Stimulated activated CD8-positive, alpha-beta memory T cell treated with anti-CD3 and anti-CD28 coated beads, Interleukin-4, amount 100 ng/mL, for 48 hours (primary cell): Measurements from ENCODE around the gene GID4.

ENCODE experiments used
- DNase-seq: peaks from one replicate; pipeline ENCODE4 v3.0.0-alpha.2; 2020

GID4 gene

DNA sequence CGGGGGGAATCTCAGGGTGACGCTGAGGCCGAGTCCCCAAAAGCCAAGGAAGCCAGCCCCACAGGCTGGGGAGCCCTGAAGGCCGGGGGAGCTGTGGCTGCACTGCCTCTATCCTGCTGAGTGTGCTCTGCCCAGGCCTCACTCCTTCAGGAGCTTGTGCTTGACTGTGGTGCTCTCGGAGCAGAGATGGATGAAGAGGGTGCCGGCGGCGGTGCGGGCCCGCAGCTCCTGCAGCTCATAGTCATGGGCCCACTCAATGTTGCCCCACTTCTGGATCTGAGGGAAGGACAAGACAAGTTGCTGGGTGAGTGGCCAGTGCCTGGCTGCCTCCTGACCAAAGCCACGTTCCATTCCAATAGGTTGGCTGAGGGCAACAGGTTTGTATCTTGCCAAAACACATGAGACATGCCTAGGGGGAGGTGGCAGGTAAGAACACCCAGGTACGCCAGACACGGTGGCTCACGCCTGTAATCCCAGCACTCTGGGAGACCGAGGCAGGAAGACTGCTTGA, 20.7 kb upstream of the GID4 start:
- no peak for DNase-seq

DNA sequence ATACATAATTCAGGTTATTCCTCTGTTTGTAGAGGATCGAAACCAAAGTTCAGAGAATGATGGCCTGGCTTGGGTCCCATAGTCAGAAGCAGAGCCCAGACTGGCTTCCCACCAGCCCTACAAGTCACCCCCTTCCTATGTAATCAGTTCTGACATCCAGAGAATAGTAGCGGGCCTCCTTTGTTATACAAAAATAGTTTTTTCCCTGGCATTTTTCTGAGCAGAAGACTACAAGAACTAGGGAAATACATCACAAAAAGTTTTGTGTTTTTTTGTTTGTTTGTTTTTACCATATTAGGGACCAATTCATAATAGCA, 19.4 kb upstream of the GID4 start:
- DNase-seq = no peak

DNA sequence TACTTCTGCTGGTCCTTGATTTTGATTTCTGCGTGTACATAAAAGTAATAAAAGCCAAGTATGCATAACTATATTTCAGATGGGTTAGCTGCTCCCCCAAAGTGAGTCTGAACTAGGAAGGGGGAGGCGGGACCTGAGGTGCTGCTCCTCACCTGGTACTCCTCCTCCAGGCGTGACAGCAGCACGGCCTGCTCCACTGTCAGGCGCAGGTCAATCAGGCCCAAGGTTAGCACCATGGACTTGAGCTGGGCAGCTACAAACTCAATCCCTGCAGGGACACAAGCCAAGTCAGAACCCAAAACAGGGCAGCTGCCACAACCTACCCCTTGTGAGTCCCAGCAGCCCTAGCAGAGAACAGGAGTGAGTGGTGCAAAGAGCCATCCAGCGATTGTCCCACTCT, 18.2 kb upstream of the GID4 start:
- DNase-seq = no peak

DNA sequence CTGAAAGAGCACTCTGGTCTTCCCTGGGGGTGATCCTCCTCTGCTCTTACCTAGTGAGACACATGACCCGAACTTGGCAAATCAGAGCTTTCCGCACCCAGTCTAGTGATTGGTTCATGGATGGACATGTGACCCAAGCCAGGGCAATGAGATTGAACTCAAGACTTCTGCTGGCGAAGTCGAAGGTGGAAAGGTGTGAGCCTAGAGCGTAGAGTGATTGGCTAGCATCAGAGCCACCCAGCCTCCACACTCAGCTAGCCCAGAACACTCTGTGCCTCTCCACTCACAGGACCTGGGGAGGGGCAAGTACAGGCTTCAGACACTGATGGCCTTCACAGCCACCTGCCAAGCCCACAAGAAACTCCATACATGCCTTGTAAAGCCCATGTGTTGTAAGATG, 17.8 kb upstream of the GID4 start:
- no peak for DNase-seq

DNA sequence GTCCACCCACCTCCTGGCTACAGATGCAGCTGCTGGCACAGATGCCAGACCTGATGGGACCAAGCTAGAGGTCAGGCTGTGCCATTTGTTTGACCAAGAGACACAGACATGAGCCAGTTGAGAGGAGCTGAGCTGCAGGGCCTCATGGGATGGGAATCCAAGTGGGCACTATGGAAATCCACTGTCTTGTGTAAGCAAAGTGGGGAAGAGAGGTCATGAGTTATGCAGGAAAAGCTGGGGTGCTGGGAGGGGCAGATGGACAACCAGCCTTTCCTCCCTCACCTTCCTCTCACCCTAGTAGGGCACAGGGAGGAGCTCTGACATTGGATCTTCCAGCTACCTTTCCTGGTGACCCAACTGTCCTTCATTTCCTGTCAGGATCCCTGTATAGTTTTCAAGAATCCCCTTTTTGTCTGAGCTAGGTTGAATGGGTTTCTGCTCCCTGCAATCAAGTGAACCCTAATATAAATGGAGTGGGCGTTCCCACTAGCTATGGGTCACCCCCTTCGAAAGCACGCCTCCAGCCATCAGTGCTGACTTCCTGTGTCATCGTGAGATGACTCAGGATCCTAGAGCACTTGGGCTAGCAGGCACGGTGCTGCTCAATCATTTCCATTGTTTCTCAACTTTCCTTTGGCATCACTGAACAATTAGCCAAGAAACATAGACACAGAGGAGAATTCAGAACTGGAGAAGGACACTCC, 13.8 kb upstream of the GID4 start:
- peak; percentile 51 for DNase-seq

DNA sequence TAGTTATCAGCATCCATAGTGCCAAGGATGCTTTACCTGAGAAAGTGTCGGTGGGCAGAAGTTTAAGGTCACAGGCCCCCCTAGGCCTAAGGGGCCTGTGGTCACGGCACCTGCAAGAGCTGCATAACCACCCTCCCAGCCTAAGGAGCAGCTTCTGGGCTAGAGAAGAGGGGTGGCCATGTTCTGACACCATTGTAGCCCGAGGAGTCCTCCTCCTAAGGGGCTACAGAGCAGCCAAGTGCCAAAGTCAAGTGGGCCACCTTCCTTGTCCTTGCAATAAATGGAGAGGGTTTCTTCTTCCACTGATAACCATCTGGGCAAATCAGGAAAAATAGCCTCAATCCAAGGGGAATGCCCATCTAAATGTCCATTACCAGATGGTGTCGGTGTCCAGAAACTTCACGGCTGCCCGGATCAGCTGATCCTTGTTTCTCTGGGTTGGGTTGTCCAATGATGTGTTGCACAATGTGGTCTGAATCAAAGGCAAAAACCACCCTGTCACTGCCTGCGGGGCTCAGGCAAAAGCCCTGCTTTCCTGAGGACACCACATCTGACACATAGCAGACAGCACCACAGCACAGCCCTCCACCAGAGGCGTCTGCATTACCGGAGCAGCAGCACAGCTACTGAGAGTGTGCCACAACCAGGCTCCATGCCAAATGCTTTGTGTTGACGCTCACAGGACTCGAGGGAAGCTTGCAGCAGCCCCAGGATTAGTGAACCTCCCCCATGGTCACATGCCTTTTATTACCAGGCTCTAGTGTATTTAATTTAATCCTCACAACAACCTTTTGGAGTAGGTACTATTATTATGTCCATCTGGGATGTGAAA, 13.0 kb upstream of the GID4 start:
- DNase-seq = peak; percentile 31

DNA sequence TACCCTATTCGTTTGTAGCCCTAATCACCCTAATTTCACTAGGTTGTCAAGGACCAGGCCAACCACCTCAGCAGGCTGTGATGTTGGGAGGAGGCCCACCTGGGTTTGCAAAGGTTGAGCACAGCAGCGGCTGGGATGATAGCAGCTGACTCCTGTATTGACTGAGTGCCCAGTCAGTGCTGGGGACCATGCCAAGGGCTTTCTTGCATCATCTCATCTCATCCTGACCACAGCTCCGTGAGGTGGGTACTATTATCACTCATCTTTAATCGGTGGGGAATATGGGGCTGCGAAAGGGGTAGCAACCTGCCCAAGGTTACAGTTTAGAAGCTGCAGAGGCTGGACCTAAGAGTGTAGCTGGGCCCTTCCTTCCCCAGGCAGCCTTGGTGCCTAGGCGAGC, 11.9 kb upstream of the GID4 start:
- no peak for DNase-seq

DNA sequence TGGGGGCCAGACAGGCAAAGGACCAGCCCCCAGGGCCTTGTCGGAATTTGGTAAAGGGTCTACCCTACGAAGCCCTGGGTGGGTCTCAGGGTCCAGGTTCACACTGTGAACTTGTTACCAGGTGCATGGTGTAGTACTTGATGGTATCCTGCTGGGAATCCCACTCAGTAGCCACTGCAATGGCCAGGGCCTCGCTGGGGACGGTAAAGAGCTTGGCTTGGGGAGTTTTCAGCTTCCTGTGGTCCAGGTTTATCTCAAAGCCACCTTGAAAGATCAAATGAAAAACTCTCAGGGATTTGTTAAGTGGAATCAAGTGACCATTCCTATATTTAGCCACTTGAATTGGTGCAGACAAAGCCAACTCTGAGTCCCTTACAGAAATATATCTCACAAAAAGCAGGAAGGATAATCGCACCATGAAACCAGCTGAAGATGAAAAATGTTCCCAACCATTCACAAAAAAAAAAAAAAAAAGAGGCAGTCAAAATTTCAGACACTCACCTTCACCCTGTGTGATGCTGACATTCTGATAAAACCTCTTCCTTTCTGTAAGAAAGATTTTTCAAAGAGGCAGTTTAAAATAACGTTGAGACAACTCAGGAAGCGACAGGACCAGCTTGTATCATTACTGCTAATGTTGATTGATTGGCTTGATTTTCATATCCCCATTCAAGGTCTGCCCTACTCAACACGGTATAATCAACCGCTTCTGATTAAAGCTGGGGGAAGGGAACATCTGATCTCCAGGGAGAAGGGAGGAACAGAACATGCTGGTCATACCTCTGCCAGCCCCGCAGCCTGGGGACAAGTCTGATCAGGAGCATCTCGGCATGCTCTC, 10.9 kb upstream of the GID4 start:
- DNase-seq = no peak

DNA sequence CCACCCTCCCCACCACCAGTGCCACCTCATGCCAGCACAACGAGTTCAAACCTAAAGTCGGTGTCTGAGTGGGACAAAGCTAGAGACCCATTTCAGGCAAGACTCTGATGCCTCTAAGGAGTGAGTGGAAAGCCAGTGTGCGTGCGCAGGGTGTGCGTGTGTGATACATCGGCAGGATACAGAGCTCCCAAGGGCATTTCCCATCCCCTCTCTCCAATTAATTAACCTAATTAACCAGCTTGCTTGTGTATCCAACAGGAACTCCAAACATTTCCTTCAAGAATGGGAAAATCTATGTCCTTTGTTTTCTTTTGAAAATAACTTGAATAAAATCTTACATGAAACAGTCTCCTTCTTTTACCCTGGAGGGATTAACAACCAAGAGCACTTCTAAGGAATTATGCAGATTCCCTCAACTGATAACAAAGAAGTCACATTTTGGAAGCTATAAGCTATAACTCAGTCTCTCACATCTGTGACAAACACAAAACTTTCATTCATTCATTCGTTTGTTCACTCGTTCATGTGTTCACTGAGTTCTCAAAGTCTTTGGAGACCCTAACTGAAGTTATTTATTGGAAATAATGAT, 10.2 kb upstream of the GID4 start:
- DNase-seq = no peak

DNA sequence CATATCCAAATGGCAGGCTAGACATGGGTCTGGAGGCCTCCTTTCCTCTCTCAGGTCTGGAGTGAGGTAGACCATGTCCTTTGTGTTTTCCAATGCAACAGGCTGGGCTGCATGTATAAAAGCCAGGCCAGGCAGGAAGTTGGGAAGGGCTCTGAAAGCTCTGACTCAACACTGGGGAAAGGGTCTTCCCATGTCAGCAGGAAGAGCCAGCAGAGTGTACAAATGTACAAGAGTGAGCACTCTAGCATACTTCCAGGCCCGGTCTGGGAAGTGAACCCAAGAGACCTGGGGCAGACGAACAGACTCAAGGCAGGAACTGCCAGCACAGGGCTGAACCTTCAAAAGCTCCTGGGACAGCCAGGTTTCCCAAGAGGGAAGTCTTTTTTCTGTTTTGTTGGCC, 7.3 kb upstream of the GID4 start:
- no peak for DNase-seq

DNA sequence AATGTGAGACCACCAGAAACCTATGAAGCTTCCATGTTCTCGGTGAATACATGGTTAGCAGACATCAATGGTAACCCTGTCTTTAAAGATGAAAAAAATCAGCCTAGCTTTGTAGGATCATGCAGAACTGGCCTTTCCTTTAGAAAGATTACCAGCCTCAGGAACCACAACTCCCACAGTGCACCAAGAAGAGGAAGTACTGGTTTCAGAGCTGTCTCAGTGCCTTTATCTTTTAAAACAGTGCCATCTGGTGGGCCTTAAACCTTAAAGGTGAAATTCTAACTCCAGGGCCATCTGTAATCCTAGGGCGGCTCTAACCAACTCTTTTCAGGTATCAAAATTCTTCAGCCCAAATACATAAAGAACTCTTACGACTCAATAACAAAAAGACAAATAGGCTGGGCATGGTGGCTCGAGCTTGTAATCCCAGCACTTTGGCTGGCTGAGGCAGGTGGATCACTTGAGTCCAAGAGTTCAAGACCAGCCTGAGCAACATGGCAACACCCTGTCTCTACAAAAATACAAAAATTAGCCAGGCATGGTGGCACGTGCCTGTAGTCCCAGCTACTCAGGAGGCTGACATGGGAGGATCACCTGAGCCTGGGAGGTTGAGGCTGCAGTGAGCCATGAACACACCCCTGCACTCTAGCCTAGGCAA, 5.6 kb upstream of the GID4 start:
- peak; percentile 49 for DNase-seq

DNA sequence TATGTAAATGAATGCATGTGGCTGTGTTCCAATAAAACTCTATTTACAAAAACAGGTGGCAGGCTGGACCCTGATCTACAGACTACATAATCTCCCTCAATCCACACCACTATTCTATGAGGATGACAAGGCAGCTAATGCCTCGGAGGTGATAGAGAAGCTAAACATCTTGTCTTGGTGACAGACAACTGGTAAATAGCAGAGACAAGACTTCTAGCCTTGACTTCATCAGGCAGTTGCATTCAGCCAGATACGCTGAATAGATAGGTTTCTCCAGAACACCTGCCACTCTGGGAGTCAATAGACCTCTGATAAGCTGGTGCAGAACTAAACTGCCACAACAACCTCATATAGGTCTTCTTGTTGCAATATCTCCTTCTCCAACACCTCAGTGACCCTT, 3.5 kb upstream of the GID4 start:
- no peak for DNase-seq

DNA sequence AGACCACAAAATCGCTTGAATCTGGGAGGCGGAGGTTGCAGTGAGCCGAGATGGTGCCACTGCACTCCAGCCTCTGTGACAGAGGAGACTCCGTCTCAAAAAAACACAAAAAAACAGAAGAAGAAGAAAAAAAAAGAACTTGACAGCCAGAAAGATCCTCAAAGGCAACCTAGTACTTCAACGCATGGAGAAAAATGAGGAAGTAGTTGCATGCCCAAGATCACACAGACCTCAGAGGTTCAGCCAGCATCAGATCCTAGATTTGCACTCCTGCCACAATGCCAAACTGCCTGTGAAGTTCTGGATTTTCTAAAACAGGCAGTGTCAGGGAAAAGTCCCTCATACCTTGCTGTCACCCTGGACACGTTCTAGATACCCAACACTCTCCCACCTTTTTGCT, 1.7 kb upstream of the GID4 start:
- no peak for DNase-seq

DNA sequence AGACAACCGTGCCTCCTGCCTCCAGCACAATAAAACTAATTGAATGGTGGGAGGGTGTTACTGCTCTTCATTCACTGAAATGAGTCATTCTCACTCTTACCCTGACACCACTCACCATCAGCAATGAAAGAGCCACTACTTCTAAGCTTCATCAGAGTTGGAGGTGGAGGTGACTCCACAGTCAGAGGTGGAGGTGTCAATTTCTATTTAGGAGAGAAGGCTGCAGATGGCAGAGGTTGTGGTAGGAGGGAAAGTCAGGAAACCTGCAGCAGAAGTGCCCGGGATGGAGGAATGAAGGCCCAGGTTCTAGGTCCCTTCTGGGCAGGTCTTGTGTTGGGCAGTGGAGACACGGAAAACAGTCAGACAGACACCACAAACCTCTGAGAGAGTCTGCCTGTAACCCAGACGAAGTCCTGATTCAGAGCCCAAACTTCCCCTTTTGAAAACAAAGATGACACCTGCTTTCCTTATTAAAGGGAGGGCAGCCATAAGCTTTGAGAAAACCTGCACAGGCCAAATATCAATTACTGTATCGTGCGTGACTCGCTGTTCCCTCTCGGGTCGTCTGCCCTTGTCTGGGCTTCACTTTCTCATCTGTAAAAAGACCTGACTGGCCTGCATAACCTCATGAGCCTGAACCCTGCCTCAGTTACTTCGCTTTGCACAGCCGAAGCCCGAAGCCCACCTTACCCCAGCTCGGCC, 908 bp upstream of the GID4 start:
- DNase-seq = peak; percentile 51

DNA sequence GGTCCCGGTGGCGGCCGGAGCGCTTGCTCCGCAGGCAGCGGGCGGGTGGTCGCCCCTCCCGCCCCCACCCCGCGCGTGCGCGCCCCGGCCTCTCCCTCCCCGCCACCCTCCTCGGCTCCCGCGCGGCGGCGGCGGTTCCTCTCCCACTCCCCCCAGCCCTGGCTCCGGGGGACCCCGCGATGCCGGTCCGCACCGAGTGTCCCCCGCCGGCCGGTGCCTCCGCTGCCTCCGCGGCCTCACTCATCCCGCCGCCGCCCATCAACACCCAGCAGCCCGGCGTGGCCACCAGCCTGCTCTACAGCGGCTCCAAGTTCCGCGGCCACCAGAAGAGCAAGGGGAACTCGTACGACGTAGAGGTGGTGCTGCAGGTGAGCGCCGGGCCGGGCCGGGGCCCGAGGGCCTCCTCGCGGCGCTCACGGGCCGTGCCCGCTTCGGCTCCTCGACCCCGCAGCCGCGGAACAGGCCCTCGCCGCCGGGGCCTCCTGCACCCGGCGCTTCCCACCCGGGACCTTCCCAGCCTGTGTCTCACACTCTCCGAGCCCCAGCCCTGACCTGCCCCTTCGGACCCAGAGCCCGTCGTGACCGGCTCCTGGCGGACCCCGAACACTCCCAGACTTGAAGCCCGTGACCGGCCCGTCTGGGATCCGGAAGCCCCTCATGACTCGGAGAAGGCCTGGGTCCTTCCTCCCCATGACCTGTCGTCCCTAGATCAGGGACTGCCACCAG, 490 bp downstream of the GID4 start:
- peak; percentile 37 for DNase-seq

DNA sequence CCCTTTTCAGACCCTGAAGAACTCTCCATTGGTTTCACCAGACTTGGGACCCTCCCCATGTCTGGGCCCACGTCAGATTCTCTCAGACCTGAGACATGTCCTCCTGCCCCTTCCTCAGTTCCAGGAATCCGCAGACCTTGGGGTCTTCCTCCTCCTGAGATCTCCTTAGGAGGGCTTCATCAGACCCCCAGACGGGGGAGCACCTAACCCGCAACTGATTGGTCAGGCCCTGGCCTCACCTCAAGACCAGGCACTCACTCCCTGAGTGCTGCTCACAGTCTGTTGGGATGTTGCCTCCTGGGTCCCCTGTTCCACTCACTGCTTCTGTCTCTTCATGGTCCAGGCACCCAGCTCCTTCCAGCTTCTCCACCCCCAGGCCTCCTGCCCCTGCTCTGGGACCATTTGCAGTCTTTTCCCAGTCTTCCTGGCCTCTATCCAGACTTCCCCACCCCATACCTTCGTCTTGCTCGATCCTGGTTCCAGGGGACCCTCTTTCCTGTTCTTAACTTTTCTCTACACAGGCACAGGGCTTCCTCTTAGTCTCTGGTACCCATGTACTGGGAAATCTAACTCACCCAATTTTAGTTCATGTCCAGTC, 1.2 kb downstream of the GID4 start:
- DNase-seq = no peak

DNA sequence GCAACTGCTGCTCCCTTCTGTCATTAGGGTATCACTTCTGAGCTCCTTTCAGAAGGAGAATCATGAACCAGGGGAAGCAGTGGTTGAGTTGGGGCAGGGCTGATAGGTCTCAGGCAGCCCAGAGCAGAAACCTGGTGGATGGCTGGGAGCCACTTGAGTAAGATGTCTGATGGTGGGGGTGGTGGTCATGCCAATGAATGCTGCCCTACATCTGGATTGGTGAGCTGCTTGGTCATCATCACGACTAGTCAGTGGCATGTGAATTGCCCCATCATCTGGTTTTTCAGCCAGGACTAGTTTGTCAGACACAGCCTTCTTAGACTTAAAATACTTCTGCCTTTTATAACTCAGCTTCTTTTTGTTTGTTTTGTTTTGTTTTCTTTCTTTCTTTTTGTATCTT, 2.6 kb downstream of the GID4 start:
- DNase-seq = no peak

DNA sequence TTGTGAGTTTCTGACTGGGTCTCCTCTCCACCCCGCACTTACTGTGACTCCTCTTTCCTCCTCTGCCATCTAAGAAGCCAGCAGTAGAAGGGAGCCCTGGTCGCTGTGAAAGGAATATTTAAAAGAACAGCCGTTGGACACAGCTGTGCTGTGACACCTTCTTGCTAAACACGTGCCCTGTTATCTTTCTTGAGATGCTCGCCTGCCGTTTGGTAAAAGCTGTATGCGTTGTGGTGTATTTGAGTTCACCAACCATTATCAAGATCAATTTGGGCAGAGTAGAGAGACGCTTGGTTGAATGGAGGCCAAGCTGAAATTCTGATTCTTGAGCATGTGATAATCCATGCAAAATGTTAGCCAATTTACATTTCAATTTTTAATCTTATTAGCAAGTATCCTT, 3.8 kb downstream of the GID4 start:
- DNase-seq = no peak

DNA sequence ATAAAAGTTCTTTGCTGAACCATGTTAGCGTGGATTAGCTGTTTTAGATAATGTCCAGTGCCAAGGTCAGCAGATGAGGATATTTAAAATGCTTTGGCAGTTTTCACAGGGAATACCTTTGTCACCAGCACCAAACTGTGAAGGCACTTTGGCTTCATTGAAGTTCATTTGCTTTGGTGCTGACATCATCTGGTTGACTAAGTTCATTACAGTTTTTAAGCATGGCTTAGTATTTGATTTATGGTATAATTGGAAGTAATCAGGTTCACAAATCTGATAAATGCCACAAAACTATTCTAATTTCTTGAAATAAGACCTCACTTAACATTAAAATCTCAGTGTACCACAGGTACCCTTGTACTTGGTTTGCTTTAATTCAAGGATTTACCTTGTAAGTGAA, 4.3 kb downstream of the GID4 start:
- no peak for DNase-seq

DNA sequence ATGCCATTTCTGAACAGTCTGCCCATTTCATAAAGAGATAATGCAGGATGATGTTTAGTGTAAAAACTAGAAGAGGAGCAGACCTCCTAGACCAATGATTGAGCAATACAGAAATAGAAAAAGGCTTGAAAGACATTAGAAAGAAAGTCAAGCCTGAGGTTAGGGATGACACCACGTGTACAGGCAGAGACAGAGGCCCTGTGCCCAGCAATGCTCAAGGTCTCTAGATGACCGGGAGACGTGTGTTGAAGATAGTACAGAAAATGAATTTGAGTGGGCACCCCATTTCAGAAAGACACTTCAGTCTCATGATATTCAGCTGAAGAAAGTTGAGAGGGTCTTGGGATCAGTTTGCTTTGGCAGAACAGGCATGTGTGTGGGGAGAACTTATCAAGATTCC, 5.4 kb downstream of the GID4 start:
- DNase-seq = no peak
